Suprapubic skin (tissue), 4 donors: ENCODE data around the gene HAS3.

Source experiments
- CTCF ChIP-seq, 2 donors: fragments of 200-600 bp in 1 of 2; fragments of 450-650 bp in 1 of 2; sonication (generic) in 1 of 2; IDR thresholded peaks; one replicate each; pipeline ENCODE4 v1.5.1; 2016 to 2019; ENCODE audit warnings: antibody characterized with exemption in 2 of 2, mild to moderate bottlenecking in 1 of 2, moderate library complexity in 1 of 2
- EP300 ChIP-seq: sonication (generic); formaldehyde crosslinking; IDR thresholded peaks from one replicate; pipeline ENCODE4 v1.6.1; 2017; ENCODE audit warnings: antibody characterized with exemption
- POLR2A ChIP-seq, 2 donors: fragments of 450-650 bp; IDR thresholded peaks; one replicate each; pipeline ENCODE4 v1.6.1; 2017; ENCODE audit warnings: antibody characterized with exemption in 2 of 2, mild to moderate bottlenecking in 2 of 2, moderate library complexity in 2 of 2
- POLR2AphosphoS5 ChIP-seq, 3 donors: sonication (generic); formaldehyde crosslinking; IDR thresholded peaks; one replicate each; pipeline ENCODE4 v1.6.1; 2017; ENCODE audit warnings: antibody characterized with exemption in 3 of 3

DNA sequence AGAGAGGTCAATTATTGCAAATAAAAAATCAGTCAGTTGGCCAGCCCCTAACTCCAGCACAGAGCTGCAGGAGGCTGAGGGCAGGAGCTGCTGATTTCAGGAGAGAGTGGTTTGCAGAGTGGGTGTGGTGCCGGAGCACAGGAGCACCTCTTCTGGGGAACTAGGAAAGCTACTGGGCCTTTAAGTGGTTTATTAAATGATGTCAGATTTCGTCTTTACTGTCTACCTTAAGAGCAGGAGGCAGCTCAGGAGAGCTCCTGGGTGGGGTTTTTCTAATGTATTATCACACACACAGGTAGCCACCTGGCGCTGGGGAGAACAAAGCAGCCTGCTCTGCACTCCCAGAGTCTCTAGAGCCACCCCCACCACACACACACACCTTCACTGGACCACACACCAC, 11.5 kb upstream of the HAS3 start:
- TF ChIP-seq POLR2A (IDR thresholded peaks at IDR 0.05) (no peak), CTCF (IDR thresholded peaks at IDR 0.05) (no peak), POLR2AphosphoS5 (IDR thresholded peaks at IDR 0.05) (no peak), EP300 (no peak)
